DMS 273 treated with DMSO at 0.1 percent for 48 hours (cell line): ENCODE results near the gene ZMYND19.
"Not testable (repeated sequence)": the region's sequence is repeated elsewhere in the genome, so short reads cannot be mapped to it uniquely, and the experiment has no call there.

Experiments
- DNase-seq: peaks from one replicate; lab custom pipeline; 2025; lab: John Stamatoyannopoulos, UW

ZMYND19 gene

GRCh38 chr9:137590469-137591383 is at the start of gene ZMYND19:
TSS of gene ZMYND19 (minus strand) at chr9:137590512. CDS start at chr9:137590263, 249 bp downstream.
- peak; percentile 23 for DNase-seq

DNA sequence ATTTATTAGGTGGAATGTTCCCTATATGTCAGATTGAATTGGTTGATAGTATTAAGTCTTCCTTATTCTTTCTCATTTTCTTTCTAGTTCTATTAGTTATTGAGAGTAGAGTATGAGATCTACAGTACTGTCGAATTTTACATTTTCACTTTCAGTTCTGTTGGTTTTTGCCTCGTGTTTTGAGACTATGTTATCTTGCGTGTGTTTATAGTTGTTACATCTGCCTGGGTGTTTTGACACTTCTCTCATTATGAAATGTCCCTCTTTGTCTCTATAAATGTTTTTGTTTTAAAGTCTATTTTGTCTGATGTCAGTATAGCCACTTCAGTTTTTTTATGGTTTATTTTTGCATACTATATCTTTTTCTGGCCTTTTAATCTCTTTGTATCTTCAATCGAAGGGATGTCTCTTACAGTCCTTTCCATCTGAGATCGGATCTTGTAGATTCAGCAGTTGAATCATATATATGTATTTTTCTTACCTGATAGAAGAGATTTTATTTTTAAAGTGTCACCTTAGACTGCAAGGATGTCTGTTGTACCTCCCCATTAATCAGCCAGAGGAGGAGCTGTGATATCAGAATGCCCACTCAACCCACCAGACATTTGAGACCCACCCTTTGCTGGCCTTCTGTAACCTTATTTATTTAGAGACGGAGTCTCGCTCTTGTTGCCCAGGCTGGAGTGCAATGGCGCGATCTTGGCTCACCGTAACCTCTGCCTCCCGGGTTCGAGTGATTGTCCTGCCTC is 49.2 kb upstream of the ZMYND19 start:
- DNase-seq, result no peak

- no peak for DNase-seq
Measured at GRCh38 chr9:137638680-137639079, 48.4 kb upstream of the ZMYND19 start.

DNA sequence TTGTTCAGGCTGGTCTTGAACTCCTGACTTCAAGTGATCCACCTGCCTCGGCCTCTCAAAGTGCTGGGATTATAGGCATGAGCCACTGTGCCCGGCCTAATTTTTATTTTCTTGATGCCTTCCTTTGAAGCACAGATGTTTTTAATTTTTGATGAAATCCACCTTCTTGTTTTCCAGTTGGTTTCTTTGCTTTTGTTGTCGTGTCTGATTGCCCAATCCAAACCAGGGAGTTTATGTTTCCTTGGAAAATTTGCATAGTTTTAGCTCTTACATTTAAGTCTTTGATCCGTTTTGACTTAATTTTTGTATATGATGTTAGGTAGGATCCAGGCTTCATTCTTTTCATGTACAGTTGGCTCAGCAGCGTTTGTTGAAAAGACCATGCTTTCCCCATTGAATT is 43.7 kb upstream of the ZMYND19 start:
- no peak for DNase-seq

GRCh38 chr9:137632230-137633161 is 42.2 kb upstream of the ZMYND19 start:
- DNase-seq, result no peak

GRCh38 chr9:137631345-137632229 is 41.3 kb upstream of the ZMYND19 start:
- DNase-seq, result no peak

GRCh38 chr9:137630679-137631078 is 40.4 kb upstream of the ZMYND19 start:
- DNase-seq, result no peak

DNA sequence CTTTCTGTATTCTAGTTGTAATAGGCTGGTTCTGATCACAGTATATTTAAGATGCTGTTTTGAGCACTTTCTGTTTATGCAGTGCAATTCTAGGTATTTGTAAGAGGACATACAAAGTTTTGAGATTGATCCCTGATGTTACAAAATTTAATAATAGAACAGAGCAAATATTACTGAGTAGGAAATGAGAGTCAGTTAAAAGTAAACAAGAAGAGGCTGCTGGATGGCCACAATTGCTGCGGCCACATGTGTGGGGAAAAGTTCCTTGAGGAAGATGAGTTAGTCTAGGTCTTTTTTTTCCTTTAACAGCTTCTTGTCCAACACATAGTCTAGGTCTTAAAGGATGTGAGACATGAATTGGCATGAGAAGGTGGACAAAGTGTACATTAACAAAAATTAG is 39.8 kb upstream of the ZMYND19 start:
- DNase-seq, result no peak

DNA sequence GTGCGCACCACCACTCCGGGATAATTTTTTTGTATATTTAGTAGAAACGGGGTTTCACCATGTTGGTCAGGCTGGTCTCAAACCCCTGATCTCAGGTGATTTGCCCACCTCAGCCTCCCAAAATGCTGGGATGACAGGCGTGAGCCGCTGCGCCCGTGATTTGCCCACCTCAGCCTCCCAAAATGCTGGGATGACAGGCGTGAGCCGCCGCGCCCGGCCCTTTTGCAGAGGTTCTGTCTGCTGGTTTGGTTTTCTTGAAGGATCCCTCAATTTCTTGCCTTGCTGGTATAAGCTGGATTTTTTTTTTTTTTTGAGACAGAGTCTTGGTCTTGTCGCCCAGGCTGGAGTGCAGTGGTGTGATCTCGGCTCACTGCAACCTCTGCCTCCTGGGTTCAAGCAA is 37.1 kb upstream of the ZMYND19 start:
- not testable (repeated sequence) for DNase-seq

GRCh38 chr9:137626464-137626863 is 36.2 kb upstream of the ZMYND19 start:
- no peak for DNase-seq

DNA sequence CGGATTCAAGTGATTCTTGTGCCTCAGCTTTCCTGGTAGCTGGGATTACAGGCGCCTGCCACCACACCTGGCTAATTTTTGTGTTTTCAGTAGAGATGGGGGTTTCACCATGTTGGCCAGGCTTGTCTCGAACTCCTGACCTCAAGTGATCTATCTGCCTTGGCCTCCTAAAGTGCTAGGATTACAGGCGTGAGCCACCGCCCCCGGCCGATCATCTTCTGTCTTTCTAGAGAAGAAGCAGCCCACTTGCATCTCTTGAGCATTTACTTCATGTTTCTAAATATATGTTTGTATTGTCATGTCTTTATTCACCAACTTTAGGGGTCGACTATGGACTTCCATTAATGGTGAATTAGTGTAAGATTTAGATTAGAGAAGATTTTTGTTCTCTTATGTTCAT is 31.9 kb upstream of the ZMYND19 start:
- DNase-seq, result not testable (repeated sequence)

DNA sequence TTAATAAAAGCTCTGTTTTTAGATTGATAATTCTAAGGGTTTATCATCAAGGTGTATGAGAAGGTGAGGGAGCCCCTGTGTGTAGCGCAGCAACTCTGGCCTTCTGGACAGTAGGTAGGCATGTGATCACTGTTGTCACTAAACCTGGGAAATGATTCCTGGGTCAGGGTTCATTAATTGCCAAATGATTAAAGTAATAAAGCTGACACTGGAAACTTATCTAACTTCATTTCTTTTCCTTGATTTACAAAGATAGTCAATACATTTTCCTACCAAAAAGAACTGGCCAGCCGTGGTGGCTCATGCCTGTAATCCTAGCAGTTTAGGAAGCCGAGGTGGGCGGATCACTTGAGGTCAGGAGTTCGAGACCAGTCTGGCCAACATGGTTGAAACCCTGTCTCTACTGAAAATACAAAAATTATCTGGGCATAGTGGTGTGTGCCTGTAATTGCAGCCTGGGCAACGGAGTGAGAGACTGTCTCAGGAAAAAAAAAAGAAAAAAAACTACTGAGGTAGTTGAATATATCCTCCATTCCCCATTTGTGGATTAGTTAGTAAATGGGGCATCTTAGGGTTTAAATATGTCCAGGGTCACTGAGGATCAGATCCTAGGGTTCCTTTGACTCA is 30.9 kb upstream of the ZMYND19 start:
- DNase-seq, result no peak

DNA sequence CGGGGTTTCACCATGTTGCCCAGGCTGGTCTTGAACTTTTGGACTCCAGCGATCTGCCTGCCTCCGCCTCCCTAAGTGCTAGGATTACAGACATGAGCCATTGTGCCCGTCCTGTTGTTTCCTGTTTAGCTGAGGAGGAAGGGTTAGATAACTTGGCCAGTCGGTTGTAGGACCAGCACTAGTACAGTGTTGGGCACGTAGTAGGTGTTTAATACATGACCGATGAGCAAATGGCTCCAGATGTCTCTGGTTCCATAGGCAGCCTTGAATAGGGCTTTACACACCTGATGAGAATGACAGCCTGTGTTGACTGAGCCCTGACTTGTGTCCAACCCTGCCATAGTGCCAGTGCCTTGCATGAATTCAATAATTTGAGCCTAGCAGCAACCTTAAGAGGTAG is 30.3 kb upstream of the ZMYND19 start:
- no peak for DNase-seq

GRCh38 chr9:137620048-137620405 is 29.7 kb upstream of the ZMYND19 start:
- DNase-seq, result no peak

GRCh38 chr9:137619240-137620047 is 29.1 kb upstream of the ZMYND19 start:
- DNase-seq, result no peak

DNA sequence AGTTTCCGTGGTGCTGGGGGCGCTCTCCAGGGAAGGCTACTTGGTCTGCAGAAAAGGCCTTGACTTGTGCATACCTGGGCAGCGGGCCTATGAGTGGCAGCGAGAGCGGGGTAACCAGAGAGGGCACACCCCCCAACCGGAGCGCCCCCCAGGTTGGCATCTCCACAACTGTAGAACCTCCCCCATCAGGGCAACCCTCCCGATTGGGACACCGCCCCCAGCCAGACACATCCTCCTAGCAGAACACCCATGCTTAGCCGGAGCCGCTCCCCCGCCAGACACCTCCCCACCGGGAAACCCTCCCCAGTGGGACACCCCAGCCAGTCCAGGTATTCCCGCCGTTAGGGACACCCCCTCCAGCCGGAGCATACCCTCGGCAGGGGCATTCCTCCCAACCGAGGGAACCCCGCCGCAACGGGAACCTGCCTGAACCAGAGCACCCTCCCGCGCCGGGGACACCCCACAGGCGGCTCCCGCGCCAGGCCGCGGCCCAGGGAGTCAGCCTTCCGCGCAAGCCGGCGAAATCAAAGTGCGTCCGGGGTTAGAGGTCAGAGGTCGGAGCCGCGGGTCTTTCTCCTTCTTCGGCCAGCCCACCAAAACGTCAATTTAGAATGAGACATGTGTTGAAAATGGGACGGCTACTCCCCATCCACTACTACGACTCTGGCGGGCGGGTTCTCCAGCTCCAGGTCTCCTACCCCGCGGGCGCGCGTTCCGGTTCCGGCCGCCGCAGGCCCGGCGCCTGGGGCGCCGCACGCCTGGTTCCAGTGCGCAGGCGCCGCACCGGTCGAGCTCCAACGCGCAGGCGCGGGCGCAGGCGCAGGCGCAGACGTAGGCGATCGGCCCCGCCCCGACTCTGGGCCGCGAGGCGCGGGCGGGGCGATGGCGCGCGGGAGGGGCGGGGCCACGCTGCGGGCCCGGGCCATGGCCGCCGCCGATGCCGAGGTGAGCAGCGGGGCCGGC is 28.1 kb upstream of the ZMYND19 start, which contains the start of gene EHMT1:
EHMT1 (plus strand) TSS at position 901 of the 963 bp plus-strand sequence; CDS start at position 925, 24 bp downstream.
- no peak for DNase-seq

GRCh38 chr9:137615387-137615871 is 25.1 kb upstream of the ZMYND19 start:
- no peak for DNase-seq
